Testis (tissue), 3 donors: ENCODE measurements around the gene CCDC137. TPM values are rescaled to one million over a fixed set of nuclear protein-coding genes. Genes with fewer than 3 reads are reported as not detected.

Experiments used
- DNase-seq: peaks from one replicate; pipeline ENCODE4 v3.0.0-alpha.2; 2019
- H3K27ac ChIP-seq, 2 donors: fragments of 200-600 bp; sonication (generic); one replicate each; pipeline ENCODE4 v1.5.1; 2019
- H3K27me3 ChIP-seq: fragments of 200-600 bp; sonication (generic); one replicate; pipeline ENCODE4 v1.5.1; 2019
- H3K36me3 ChIP-seq: fragments of 200-600 bp; sonication (generic); one replicate; pipeline ENCODE4 v1.5.1; 2017; ENCODE audit warnings: low read depth; ENCODE audit errors: missing control alignments
- H3K4me1 ChIP-seq: fragments of 200-600 bp; sonication (generic); one replicate; pipeline ENCODE4 v1.5.1; 2019
- H3K4me3 ChIP-seq, 2 donors: fragments of 200-600 bp; sonication (generic); one replicate each; pipeline ENCODE4 v1.5.1; 2017 to 2019
- H3K9me3 ChIP-seq: fragments of 200-600 bp; sonication (generic); one replicate; pipeline ENCODE4 v1.5.1; 2017
- CTCF ChIP-seq, 3 experiments: fragments of 450-650 bp in 2 of 3; fragments of 200-600 bp in 1 of 3; sonication (generic) in 1 of 3; IDR thresholded peaks; one replicate each; pipeline ENCODE4 v1.5.1; 2016 to 2019; ENCODE audit warnings: antibody characterized with exemption in 3 of 3, mild to moderate bottlenecking in 2 of 3, moderate library complexity in 1 of 3
- POLR2A ChIP-seq: fragments of 450-650 bp; IDR thresholded peaks from one replicate; pipeline ENCODE4 v1.6.1; 2017; ENCODE audit warnings: antibody characterized with exemption, mild to moderate bottlenecking, moderate library complexity
- WGBS, 2 donors: methylation state at CpG; one replicate each; pipeline ENCODE4 v1.1.5; 2018; 5-methylcytosine and 5-hydroxymethylcytosine counted together
- intact Hi-C: fragments of 100-400 bp; cut with DNase I; formaldehyde crosslinking; loops from one replicate; pipeline ENCODE4 v1.15.1; 2023; ENCODE audit warnings: low total_unique reads
- polyA plus RNA-seq: library from polyadenylated mRNA; stranded (reverse); fragments of 350-450 nt; fragmentation: Illumina TruSeq; extraction: RNeasy Lipid Tissue Mini Kit (QIAGEN cat#74804); gene quantifications from one replicate; pipeline ENCODE4 v1.2.3, GENCODE V29; 2014; ENCODE audit warnings: low read depth, low replicate concordance; ENCODE audit not compliant: insufficient read depth
- total RNA-seq, 2 donors: library from RNA; depleted of rRNA; stranded (reverse); fragments of >200 nt; gene quantifications; one replicate each; pipeline ENCODE4 v1.2.3, GENCODE V29; 2016

Gene CCDC137
- total and polyA plus RNA-seq, 3 donors from 2014 or later = 18.6 to 19.9 (median 19.0) TPM

- intact Hi-C loops = no loop called here
- no peaks in the 10 kb centered on the region for H3K36me3 ChIP-seq
- TF ChIP-seq CTCF (IDR thresholded peaks at IDR 0.05) (no peak), POLR2A (no peak)
These were observed 20.1 kb downstream of the CCDC137 start for GRCh38 chr17:81686614-81687013.

GRCh38 chr17:81687770-81688541 lies 21.4 kb downstream of the CCDC137 start:
- TF ChIP-seq POLR2A = no peak
- no peak for TF ChIP-seq CTCF (IDR thresholded peaks at IDR 0.05)
- WGBS, 2 donors = 91 to 92% methylated on average over 23 to 40 of the region's 41 CpGs
- no peak overlapping the region for H3K27ac ChIP-seq
- H3K4me1 ChIP-seq = peaks cover 13% of the 10 kb centered on the region
- no peaks in the 10 kb centered on the region for H3K9me3 ChIP-seq
- DNase-seq = no peak
- intact Hi-C loops = no loop called here
- H3K4me3 ChIP-seq = no peak overlapping the region
- H3K27me3 ChIP-seq = no peaks in the 10 kb centered on the region
- no peaks in the 10 kb centered on the region for H3K36me3 ChIP-seq

More at GRCh38 chr17:81686614-81687013, 20.1 kb downstream of the CCDC137 start:
- H3K27ac ChIP-seq = no peak overlapping the region
- H3K4me1 ChIP-seq = peaks cover 26% of the 10 kb centered on the region
- H3K4me3 ChIP-seq = no peak overlapping the region
- no peaks in the 10 kb centered on the region for H3K27me3 ChIP-seq
- DNase-seq = no peak
- WGBS, 2 donors = 93 to 94% methylated on average over 12 to 20 of the region's 20 CpGs
- H3K9me3 ChIP-seq = no peaks in the 10 kb centered on the region

GRCh38 chr17:81688616-81689015 lies 22.1 kb downstream of the CCDC137 start:
- Histone ChIP-seq H3K9me3 (no peaks in the 10 kb centered on the region), H3K36me3 (no peaks in the 10 kb centered on the region), H3K4me1 (peaks cover 12% of the 10 kb centered on the region), H3K27ac (no peak overlapping the region), H3K4me3 (no peak overlapping the region), H3K27me3 (no peaks in the 10 kb centered on the region)
- no peak for TF ChIP-seq CTCF (IDR thresholded peaks at IDR 0.05)
- TF ChIP-seq POLR2A = no peak
- intact Hi-C loops = no loop called here
- WGBS, 2 donors = 90 to 93% methylated on average over 3 to 14 of the region's 14 CpGs
- no peak for DNase-seq

- Histone ChIP-seq H3K4me3 (no peak overlapping the region), H3K9me3 (no peaks in the 10 kb centered on the region), H3K4me1 (peaks cover 5% of the 10 kb centered on the region), H3K27me3 (no peaks in the 10 kb centered on the region), H3K27ac (no peak overlapping the region), H3K36me3 (no peaks in the 10 kb centered on the region)
- 88 to 90% methylated on average over 18 of the region's 18 CpGs for WGBS, 2 donors
- DNase-seq = no peak
- intact Hi-C loops = no loop called here
- TF ChIP-seq CTCF (IDR thresholded peaks at IDR 0.05) = no peak
- no peak for TF ChIP-seq POLR2A
These were observed 23.5 kb downstream of the CCDC137 start for GRCh38 chr17:81690066-81690465.

GRCh38 chr17:81690549-81690948 lies 24.0 kb downstream of the CCDC137 start:
- Histone ChIP-seq H3K27ac (no peak overlapping the region), H3K9me3 (no peaks in the 10 kb centered on the region), H3K4me3 (no peak overlapping the region), H3K36me3 (no peaks in the 10 kb centered on the region), H3K4me1 (peaks cover under 1% of the 10 kb centered on the region), H3K27me3 (no peaks in the 10 kb centered on the region)
- 87 to 91% methylated on average over 8 to 17 of the region's 17 CpGs for WGBS, 2 donors
- TF ChIP-seq CTCF (IDR thresholded peaks at IDR 0.05) (no peak), POLR2A (no peak)
- intact Hi-C loops = no loop called here
- no peak for DNase-seq
